Inflammatory macrophage treated with lipopolysaccharide for 1 hour (primary cell): ENCODE data around the gene SERINC2.

Experiments
- DNase-seq, 2 donors: peaks; one replicate each; pipeline ENCODE4 v3.0.0-alpha.2; 2020 to 2022

Gene SERINC2

DNA sequence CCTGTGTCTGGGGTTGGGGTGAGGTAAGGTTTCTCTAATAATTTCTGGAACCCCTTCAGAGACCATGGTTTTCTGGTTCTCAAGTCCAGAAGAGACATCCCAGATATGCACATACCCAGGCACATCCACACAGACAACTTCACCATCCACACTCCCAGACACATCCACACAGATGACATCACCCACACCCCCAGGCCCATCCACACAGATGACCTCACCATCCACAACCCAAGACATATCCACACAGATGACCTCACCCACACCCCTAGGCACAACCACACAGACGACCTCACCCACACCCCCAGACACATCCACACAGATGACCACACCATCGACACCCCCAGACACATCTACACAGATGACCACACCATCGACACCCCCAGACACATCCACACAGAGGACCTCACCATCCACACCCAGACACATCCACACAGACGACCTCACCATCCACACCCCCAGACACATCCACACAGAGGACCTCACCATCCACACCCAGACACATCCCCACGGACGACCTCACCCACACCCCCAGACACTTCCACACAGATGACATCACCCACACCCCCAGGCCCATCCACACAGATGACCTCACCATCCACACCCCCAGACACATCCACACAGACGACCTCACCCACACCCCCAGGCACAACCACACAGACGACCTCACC is 26.3 kb upstream of the SERINC2 start:
- DNase-seq = peak in 1 of 2 donors; percentile 23

DNA sequence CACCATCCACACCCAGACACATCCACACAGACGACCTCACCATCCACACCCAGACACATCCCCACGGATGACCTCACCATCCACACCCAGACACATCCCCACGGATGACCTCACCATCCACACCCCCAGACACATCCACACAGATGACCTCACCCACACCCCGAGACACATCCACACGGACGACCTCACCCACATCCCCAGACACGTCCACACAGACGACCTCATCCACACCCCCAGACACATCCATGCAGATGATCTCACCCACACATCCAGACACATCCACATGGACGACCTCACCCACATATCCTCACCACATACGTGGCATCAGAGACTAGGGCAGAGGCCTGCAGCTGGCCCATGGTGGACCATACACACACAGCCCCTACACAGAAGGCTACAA is 25.4 kb upstream of the SERINC2 start:
- peak; percentile 37 to 56 for DNase-seq

DNA sequence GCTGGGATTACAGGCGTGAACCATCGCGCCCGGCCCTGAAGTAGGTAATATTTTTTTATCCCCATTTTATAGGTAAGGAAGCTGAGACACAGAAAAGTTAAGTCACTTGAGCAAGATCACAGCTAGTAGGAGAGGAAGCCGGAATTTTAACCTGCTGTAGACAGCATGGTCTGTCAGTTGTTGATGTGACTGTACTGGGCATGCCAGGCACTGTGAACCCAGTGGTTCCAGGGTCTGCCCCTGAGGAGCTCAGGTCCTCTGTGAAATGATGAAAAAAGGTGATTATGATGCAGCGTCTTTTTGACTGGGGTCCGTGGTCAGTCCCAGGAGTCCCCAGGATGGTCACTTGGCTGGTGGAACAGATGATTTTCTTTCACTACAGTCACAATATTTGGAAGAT is 23.4 kb upstream of the SERINC2 start:
- DNase-seq = no peak

GRCh38 chr1:31390071-31390470 is 22.9 kb upstream of the SERINC2 start:
- no peak for DNase-seq

DNA sequence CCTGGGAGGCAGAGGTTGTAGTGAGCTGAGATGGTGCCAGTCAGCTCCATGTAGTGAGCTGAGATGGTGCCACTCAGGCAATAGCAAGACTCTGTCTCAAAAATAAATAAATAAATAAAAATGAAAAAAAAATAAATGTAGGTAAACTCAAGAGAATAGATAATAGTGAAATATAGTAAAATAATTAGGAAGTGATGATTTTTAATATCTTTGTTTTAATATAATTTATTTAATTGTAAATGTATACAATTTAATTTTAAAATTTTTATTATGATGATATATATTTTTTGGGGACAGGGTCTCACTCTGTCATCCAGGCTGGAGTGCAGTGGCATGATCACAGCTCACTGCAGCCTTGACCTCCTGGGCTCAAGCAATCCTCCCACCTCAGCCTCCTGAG is 19.6 kb upstream of the SERINC2 start:
- DNase-seq = no peak

- DNase-seq = peak; percentile 78 to 93
These were observed 18.3 kb upstream of the SERINC2 start for GRCh38 chr1:31394584-31395193.

DNA sequence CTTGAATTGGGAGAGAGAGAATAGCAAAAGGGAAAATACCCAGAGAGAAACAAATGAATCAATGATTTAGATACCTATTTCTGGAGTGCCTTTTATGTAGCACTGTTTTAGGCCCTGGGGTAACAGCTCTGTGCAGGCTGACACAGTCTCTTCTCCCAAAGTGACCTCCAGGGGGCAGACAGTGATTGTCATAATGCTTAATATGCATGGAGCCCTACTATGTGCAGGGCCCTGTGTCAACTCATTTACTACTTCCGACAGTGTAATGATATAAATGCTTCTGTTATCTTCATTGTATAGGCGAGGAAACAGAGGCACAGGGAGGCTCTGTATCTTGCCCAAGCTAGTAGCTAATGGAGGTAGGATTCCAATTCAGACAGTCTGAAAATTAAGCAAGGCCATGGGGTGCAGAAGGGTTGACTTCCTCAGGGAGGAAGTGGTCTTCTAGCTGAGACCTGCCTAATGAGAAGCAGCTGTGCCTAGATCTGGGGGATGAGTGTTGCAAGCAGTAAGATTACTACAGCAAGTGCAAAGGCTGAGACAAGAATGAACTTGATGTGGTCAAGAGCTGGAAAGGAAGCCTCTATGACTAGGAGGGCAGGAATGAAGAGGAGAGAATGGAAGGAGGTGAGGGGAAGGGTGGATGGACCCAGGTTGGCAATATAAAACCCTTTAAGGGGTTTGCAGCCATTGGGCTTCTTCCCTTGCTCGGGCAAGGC is 16.2 kb upstream of the SERINC2 start:
- peak in 1 of 2 donors; percentile 45 for DNase-seq

DNA sequence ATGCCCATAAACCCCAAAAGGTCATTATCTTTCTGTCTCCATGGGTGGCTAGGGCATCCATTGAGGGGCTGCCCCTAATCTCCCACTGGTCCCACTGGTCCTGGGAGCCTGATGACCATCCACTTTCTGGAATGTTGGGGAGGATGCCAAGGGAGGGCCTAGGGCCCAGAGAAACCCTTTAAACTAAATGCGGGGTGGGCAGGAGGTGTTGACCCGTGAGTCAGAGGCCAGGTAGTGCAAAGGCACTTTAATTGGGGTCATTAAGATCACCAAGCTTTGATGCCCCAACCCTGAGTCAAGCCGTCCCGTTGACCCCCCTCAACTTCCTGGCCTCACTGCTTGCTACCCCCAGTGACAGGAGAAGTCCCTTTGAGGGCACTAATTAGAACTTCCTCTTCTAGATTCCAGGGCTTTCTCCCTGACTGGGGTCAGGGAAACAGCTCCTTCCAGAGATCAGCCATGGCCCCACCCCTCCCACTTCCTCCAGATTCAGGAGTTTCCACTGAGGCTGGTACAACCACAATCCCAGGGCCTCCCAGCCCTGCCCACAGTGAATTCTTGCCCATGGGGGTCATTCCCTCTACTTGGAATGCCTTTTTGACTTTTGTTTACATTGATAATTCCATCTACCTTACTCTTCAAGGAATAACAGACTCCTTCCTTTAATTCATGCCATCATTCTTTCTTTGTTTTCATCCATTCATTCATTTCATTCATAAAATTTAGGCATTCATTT is 15.5 kb upstream of the SERINC2 start:
- peak in 1 of 2 donors; percentile 7 for DNase-seq

- DNase-seq = no peak
These were observed 14.8 kb upstream of the SERINC2 start for GRCh38 chr1:31398246-31398645.

DNA sequence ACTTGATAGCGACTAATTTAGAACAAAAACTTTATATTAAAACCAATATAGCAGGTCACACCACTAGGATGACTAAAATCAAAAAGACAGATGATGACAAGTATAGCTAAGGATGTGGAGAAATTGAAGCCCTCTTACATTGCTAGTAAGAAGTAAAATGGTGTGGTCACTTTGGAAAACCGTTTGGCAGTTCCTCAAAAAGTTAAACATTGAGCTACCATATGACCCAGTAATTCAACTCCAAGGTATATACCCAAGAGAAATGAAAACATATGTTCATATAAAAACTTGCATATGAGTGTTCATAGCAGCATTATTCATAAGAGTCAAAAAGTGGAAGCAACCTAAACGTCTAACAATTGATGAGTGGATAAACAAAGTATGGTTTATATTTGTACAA is 13.0 kb upstream of the SERINC2 start:
- DNase-seq = peak in 1 of 2 donors; percentile 27

- peak; percentile 78 to 79 for DNase-seq
These were observed 12.6 kb upstream of the SERINC2 start for GRCh38 chr1:31400393-31400792.

- DNase-seq = no peak
These were observed 11.8 kb upstream of the SERINC2 start for GRCh38 chr1:31401241-31401640.

GRCh38 chr1:31405578-31406245 is 7.3 kb upstream of the SERINC2 start:
- no peak for DNase-seq

- DNase-seq = no peak
These were observed 5.9 kb upstream of the SERINC2 start for GRCh38 chr1:31407029-31407626.

- DNase-seq = no peak
These were observed 4.2 kb upstream of the SERINC2 start for GRCh38 chr1:31408788-31409318.

DNA sequence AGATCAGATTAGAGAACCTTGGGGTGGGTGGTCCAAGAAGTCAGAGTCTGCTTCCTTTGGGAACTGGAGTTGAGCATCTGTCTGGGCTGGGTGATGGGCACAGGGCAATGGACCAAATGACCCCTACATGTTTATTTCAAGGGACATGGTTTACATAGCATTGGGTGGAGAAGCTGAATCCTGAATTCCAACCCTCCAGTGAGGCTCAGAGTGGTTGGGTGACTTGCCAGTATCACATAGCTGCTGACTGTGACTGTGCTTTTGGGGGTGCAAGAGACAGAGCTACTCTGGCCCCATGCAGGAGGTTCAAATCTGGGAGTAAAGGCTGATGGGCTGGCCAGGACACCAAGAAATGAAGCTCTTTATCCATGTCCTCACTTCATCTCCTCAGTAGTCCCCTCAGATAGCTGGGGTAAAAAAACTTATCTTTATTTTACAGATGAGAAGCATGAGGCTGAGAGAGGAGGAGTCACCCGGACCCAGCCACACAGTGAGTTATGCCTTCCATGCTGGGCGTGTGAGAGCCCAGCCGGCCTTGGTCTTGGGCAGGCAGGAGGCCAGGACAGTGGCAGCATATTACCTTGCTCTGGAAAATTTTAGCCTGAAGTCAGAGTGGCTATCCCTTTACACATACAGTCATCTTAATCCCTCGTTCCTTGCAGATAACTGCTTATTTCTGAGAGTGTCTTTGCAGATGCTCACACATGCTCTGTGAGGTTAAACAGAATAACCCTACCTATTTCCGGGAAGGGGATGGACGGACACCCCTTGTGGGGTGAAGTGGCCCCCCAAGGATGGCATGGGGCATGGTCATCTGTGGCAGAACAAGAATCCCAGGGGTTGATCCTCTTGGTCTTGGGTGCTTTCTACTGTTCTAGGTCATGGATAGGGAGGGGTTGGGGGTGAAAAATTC is 2.8 kb upstream of the SERINC2 start:
- no peak for DNase-seq

DNA sequence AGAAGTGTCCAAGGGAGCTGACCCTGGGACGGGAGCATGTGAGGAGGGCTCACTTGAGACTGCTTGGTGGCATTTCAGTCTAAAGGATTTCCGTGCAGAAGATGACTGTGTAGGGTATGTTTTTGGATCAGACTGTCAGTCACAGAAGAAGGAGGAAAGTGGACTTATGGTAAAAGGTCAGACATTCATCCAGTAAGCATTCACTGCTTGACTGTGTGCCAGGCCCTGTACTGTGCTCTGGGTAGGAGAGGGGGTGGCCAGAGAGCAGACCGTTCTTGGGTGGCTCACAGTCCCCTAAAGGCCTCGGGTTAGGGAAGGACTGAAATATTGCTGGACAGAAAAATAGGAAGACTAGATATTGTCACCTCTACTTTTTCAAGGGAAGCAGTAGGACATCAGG is 2.1 kb upstream of the SERINC2 start:
- no peak for DNase-seq

DNA sequence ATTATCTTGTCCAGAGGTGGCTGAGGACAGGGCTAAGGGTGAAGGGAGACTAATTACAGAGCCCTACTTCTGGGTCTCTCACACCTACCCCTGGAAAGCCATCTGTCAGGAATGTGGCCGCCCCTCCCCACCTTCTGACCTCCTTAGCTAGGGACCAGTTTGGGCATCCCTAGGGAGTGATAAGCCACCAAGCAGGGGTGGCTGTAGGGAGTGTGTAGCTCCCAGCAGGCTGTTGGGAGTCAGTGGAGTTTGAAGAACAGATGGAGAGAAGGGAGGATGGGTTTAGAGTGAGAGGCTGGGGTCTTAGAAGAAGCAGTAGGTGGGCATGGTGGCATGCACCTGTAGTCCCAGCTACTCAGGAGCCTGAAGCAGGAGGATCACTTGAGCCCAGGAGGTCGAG is 808 bp upstream of the SERINC2 start:
- no peak for DNase-seq

DNA sequence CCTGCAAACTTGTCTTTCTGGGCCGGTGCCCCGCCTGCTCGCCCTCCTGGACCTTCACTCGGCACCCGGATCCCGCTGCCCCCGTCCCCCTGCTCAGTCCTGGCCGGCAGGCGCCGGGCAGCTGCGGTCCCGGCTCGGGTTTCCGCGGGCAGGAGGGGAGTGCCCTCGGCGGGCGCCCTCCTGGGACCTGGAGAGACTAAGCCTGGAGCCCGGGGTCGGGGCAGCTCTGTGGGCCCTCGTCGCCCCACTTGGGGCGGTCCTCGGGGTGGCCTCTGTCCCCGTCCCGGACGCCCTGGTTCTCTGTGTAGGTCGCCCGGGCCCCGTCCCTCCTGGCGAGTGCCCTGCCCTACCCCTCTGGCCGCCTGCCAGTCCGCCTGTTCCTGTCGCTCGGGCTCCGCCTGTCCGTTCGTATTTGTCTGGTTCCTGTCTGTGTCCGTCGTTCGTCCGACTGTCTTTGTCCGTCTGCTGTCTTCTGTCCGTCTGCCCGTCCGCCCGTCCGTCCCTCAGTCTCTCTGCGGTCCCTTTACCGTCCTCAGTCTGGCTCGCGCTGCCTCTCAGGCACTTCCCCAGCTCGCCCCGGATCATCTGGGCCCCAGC is 490 bp downstream of the SERINC2 start:
- DNase-seq = peak; percentile 48 to 59

GRCh38 chr1:31414980-31415370 is 2.0 kb downstream of the SERINC2 start:
- no peak for DNase-seq

DNA sequence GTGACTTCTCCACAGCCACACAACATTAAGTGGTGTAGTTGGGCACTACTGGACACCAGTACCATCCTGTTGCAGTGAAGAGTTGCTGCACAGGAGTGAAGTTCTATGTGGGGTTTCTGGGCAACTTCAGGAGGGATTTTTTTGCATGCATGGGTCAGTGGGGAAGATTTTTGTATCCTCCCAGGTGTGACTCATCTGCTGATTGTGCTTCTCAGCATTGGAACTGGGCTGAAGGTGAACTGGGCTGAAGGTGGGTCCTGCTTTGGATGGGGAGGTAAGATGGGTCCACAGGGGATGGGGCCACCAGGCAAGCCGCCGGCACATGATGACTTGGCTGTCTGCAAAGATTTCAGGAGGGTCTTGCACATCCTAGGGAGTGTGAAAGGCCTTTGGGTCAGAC is 2.6 kb downstream of the SERINC2 start:
- no peak for DNase-seq
